K562 (cell line): ENCODE data around the gene RPL22. TPM values are rescaled to one million over a fixed set of nuclear protein-coding genes. Genes with fewer than 3 reads are reported as not detected.

Experiments used
- ATAC-seq: fragments of 200-7000 bp; cut with Tn5 transposase; 3 replicates; pipeline ENCODE4 v1.9.1; 2020; ENCODE audit warnings: moderate library complexity
- BruUV-seq: library from RNA; stranded (reverse); fragments of 400-500 nt; replicated peaks from 2 replicates; lab custom pipeline; 2021; lab: Mats Ljungman, UMichigan
- CTCF ChIA-PET: fragments of 300-600 bp; formaldehyde crosslinking; extraction: SDS; loops from one replicate; lab custom pipeline; 2021; ENCODE audit warnings: low intra/inter-chr PET ratio; lab: Yijun Ruan, JAX
- POLR2A ChIA-PET: fragments of 300-600, 350-650 bp; sonication (Branson Sonifier 250); formaldehyde crosslinking; extraction: SDS; loops from one replicate; lab custom pipeline; 2021; ENCODE audit warnings: antibody characterized with exemption, inconsistent platforms; lab: Yijun Ruan, JAX
- DNase-seq, 4 experiments: peaks; one replicate each; pipeline versions ENCODE4 v3.0.0 to v3.0.0-alpha.2; 2011 to 2018; ENCODE audit warnings: low spot score in 3 of 4, mixed read lengths in 3 of 4; ENCODE audit errors: extremely low read depth in 1 of 4
- FAIRE-seq: peaks from 2 replicates; lab custom pipeline; 2011; peaks lifted over from hg19 to GRCh38; lab: Jason Lieb, UNC
- H2AFZ ChIP-seq: 2 replicates; pipeline ENCODE4 v1.6.0; 2011; ENCODE audit warnings: low read depth, low read length, control low read depth, inconsistent platforms
- H3K27ac ChIP-seq: fragments of 200-600 bp; 3 replicates; pipeline ENCODE4 v1.8.0; 2011; ENCODE audit warnings: low read depth, mild to moderate bottlenecking, control low read depth, inconsistent platforms, low read length, moderate library complexity, mixed read lengths; ENCODE audit errors: extremely low read depth
- H3K27me3 ChIP-seq, 2 experiments: fragments of 300-600 bp in 1 of 2; 2 replicates in 1 of 2; 3 replicates in 1 of 2; pipeline versions ENCODE4 v1.6.0 to v1.8.0; 2011; ENCODE audit warnings: inconsistent platforms in 2 of 2, low read length in 2 of 2, mild to moderate bottlenecking in 1 of 2, mixed read lengths in 1 of 2, moderate library complexity in 1 of 2; ENCODE audit not compliant: control insufficient read depth in 2 of 2, insufficient read depth in 2 of 2
- H3K36me3 ChIP-seq: fragments of 300-600 bp; 3 replicates; pipeline ENCODE4 v1.8.0; 2011; ENCODE audit warnings: mild to moderate bottlenecking, low read length, inconsistent platforms; ENCODE audit not compliant: control insufficient read depth, insufficient read depth
- H3K4me1 ChIP-seq, 2 experiments: fragments of 200-600 bp in 1 of 2; replicated peaks in 1 of 2; 2 replicates in 1 of 2; 3 replicates in 1 of 2; pipeline versions ENCODE4 v1.5.1 to v1.8.0; 2011; ENCODE audit warnings: inconsistent platforms in 2 of 2, low read length in 2 of 2, mild to moderate bottlenecking in 1 of 2, mixed read lengths in 1 of 2, moderate library complexity in 1 of 2; ENCODE audit not compliant: control insufficient read depth in 2 of 2, insufficient read depth in 2 of 2
- H3K4me2 ChIP-seq: 2 replicates; pipeline ENCODE4 v1.6.1; 2011; ENCODE audit warnings: low read length, control low read depth, inconsistent platforms, mixed read lengths; ENCODE audit not compliant: insufficient read depth
- H3K4me3 ChIP-seq: fragments of 200-600 bp; sonication (generic), shearing (Covaris generic); 2 replicates; pipeline ENCODE4 v1.5.1; 2016; ENCODE audit warnings: control low read depth, inconsistent platforms
- H3K79me2 ChIP-seq: fragments of 200-600 bp; 3 replicates; pipeline ENCODE4 v1.8.0; 2011; ENCODE audit warnings: low read length, inconsistent platforms; ENCODE audit not compliant: control insufficient read depth, insufficient read depth
- H3K9ac ChIP-seq, 2 experiments: 2 replicates each; pipeline versions ENCODE4 v1.6.0 to v1.6.1; 2011; ENCODE audit warnings: low read depth in 2 of 2, low read length in 2 of 2, control low read depth in 1 of 2, inconsistent platforms in 1 of 2, mild to moderate bottlenecking in 1 of 2, mixed read lengths in 1 of 2; ENCODE audit not compliant: insufficient read depth in 1 of 2
- H3K9me1 ChIP-seq: one replicate; pipeline ENCODE4 v1.6.0; 2011; ENCODE audit warnings: inconsistent platforms, mild to moderate bottlenecking, low read length, moderate library complexity; ENCODE audit not compliant: control insufficient read depth, insufficient read depth
- H3K9me3 ChIP-seq: replicated peaks from 2 replicates; pipeline ENCODE4 v1.5.1; 2011; ENCODE audit warnings: low read depth, low read length, inconsistent platforms; ENCODE audit not compliant: control insufficient read depth, insufficient read depth
- H4K20me1 ChIP-seq: replicated peaks from 2 replicates; pipeline ENCODE4 v1.6.1; 2011; ENCODE audit warnings: low read length, inconsistent platforms, mixed read lengths; ENCODE audit not compliant: control insufficient read depth, insufficient read depth
- ARHGAP35 ChIP-seq: fragments of 450-650 bp; IDR thresholded peaks from 2 replicates; pipeline ENCODE4 v1.6.1; 2018; ENCODE audit not compliant: partially characterized antibody
- CCNT2 ChIP-seq: IDR thresholded peaks from 2 replicates; pipeline ENCODE4 v1.6.1; 2011; ENCODE audit warnings: borderline replicate concordance, low read depth, mild to moderate bottlenecking, moderate library complexity, mixed read lengths, low read length; ENCODE audit not compliant: insufficient read length; ENCODE audit errors: extremely low read depth
- CREB3L1 ChIP-seq: fragments of 450-650 bp; IDR thresholded peaks from 2 replicates; pipeline ENCODE4 v1.6.1; 2014; ENCODE audit warnings: low read depth, mild to moderate bottlenecking, moderate library complexity, borderline replicate concordance
- DPF2 ChIP-seq: fragments of 450-650 bp; IDR thresholded peaks from 2 replicates; pipeline ENCODE4 v1.6.1; 2016
- EP400 ChIP-seq: fragments of 450-650 bp; IDR thresholded peaks from 2 replicates; pipeline ENCODE4 v1.6.1; 2017; ENCODE audit warnings: antibody characterized with exemption, mild to moderate bottlenecking, moderate library complexity
- HMGXB4 ChIP-seq: sonication (generic); formaldehyde crosslinking; IDR thresholded peaks from 2 replicates; pipeline ENCODE4 v1.8.1; 2023; ENCODE audit warnings: mild to moderate bottlenecking, missing genetic modification reagents
- MITF ChIP-seq: IDR thresholded peaks from 2 replicates; pipeline ENCODE4 v1.6.1; 2014; ENCODE audit warnings: antibody characterized with exemption
- MYNN ChIP-seq, 2 experiments: sonication (generic); formaldehyde crosslinking in 1 of 2; IDR thresholded peaks; 2 replicates each; pipeline versions ENCODE4 v1.5.0 to v1.6.1; 2016 to 2020; ENCODE audit warnings: antibody characterized with exemption in 1 of 2, missing genetic modification reagents in 1 of 2
- NCOA6 ChIP-seq: fragments of 450-650 bp; IDR thresholded peaks from 2 replicates; pipeline ENCODE4 v1.6.1; 2017; ENCODE audit warnings: mild to moderate bottlenecking
- NFIC ChIP-seq: fragments of 450-650 bp; IDR thresholded peaks from 2 replicates; pipeline ENCODE4 v1.6.1; 2017; ENCODE audit warnings: mild to moderate bottlenecking, inconsistent platforms
- POLR2G ChIP-seq: fragments of 200-400 bp; formaldehyde crosslinking; IDR thresholded peaks from 2 replicates; pipeline ENCODE4 v1.6.1; 2017; ENCODE audit warnings: low read depth, mild to moderate bottlenecking, antibody characterized with exemption, low read length, moderate library complexity
- TGIF2 ChIP-seq: sonication (generic); formaldehyde crosslinking; IDR thresholded peaks from 2 replicates; pipeline ENCODE4 v1.8.1; 2022; ENCODE audit warnings: mild to moderate bottlenecking, missing genetic modification reagents, moderate library complexity
- ZNF311 ChIP-seq: fragments of 250-450 bp; sonication (Bioruptor Pico); IDR thresholded peaks from 2 replicates; pipeline ENCODE4 v1.4.0; 2020; ENCODE audit warnings: mild to moderate bottlenecking, moderate library complexity
- ZNF384 ChIP-seq: IDR thresholded peaks from 2 replicates; pipeline ENCODE4 v1.6.1; 2012; ENCODE audit warnings: low read depth, low read length, improper control_type of control experiment
- WGBS: fragments of 100-300 bp; shearing (Covaris generic); methylation state at CpG from one replicate; pipeline ENCODE4 v1.1.6; 2016; ENCODE audit warnings: low coverage, mixed read lengths; ENCODE audit not compliant: insufficient coverage; ENCODE audit errors: missing lambda C conversion rate; 5-methylcytosine and 5-hydroxymethylcytosine counted together
- in situ Hi-C: fragments of 300-500 bp; cut with MboI; formaldehyde crosslinking; loops from 4 replicates; pipeline ENCODE4 v1.15.0; 2018; ENCODE audit warnings: inconsistent platforms, mixed read lengths
- intact Hi-C: fragments of 100-400 bp; cut with micrococcal nuclease; formaldehyde crosslinking; loops from 2 replicates; pipeline ENCODE4 v1.14.2; 2022
- polyA plus RNA-seq, 8 experiments: library from polyadenylated mRNA; depleted of rRNA in 4 of 8; stranded (reverse) in 5 of 8; unstranded in 3 of 8; fragments of >200 nt; fragmentation: Nextera tagmentation in 2 of 8; fragmentation: Illumina TruSeq in 1 of 8; extraction: Ambion mirVana in 2 of 8; extraction: Trizol in 1 of 8; gene quantifications; 2 replicates each; pipeline versions ENCODE4 v1.2.1 to v1.2.3, GENCODE V29; 2011 to 2014; ENCODE audit warnings: inconsistent platforms in 1 of 8, missing spikeins in 1 of 8
- total RNA-seq, 7 experiments: library from RNA; depleted of rRNA in 6 of 7; stranded (reverse); fragments of >200 nt in 6 of 7; fragmentation: Illumina TruSeq in 2 of 7; extraction: Trizol in 2 of 7; gene quantifications; 2 replicates each; pipeline versions ENCODE4 v1.2.1 to v1.2.3, GENCODE V29; 2011 to 2021; ENCODE audit warnings: low replicate concordance in 1 of 7
- TF ChIP-seq, protein P1 (sequence below): sonication (generic); formaldehyde crosslinking; IDR thresholded peaks from 2 replicates; pipeline ENCODE4 v1.8.1; 2023; ENCODE audit warnings: mild to moderate bottlenecking, missing genetic modification reagents

Gene RPL22
- total and polyA plus RNA-seq, 9 of the 15 experiments (the other 6 are each of a cell fraction or from before 2014, with no cell fraction given), result 467 to 1,165 (median 607) TPM

GRCh38 chr1:6180707-6181311 is 18.6 kb downstream of the RPL22 start:
- Histone ChIP-seq H2AFZ (no peak overlapping the region), H3K27me3 (peaks cover 0 to 9% of the 10 kb centered on the region in 2 experiments; a peak in 1 of 5 replicates), H3K9me3 (no peaks in the 10 kb centered on the region), H3K4me2 (no peak overlapping the region), H3K79me2 (peaks cover 2% of the 10 kb centered on the region; the same call in 1 of the 3 replicates), H3K27ac (no peak overlapping the region), H3K9me1 (peaks cover 5% of the 10 kb centered on the region), H3K9ac (no peak overlapping the region; a peak in 1 of 4 replicates), H3K4me1 (peaks cover 3 to 14% of the 10 kb centered on the region in 2 experiments; a peak in 3 of 5 replicates), H3K4me3 (no peak overlapping the region), H4K20me1 (peaks cover 48% of the 10 kb centered on the region), H3K36me3 (peaks cover 17% of the 10 kb centered on the region)
- no TSS peak for BruUV-seq
- CTCF ChIA-PET, result interaction anchor here (0.5 kb wide), 1 partner anchor 388 kb away, joined by 3 read pairs; no protein-coding TSS in a partner anchor
- ATAC-seq (no peak), DNase-seq (no peak), FAIRE-seq (no peak)
- POLR2A ChIA-PET, result interaction anchor here (1.0 kb wide), 1 partner anchor 14 kb away, joined by 3 read pairs; no protein-coding TSS in a partner anchor
- intact Hi-C loops (no loop called here), in situ Hi-C loops (no loop called here)
- TF ChIP-seq CREB3L1, result no peak
- TF ChIP-seq TGIF2 (CRISPR knock-in tag), result no peak
- no peak for TF ChIP-seq EP400
- no peak for TF ChIP-seq MITF
- peak; percentile 36; the same call in 1 of the 2 replicates for TF ChIP-seq NFIC
- TF ChIP-seq DPF2, result no peak
- no peak for TF ChIP-seq ARHGAP35
- TF ChIP-seq HMGXB4, result no peak
- TF ChIP-seq, protein P1, sequence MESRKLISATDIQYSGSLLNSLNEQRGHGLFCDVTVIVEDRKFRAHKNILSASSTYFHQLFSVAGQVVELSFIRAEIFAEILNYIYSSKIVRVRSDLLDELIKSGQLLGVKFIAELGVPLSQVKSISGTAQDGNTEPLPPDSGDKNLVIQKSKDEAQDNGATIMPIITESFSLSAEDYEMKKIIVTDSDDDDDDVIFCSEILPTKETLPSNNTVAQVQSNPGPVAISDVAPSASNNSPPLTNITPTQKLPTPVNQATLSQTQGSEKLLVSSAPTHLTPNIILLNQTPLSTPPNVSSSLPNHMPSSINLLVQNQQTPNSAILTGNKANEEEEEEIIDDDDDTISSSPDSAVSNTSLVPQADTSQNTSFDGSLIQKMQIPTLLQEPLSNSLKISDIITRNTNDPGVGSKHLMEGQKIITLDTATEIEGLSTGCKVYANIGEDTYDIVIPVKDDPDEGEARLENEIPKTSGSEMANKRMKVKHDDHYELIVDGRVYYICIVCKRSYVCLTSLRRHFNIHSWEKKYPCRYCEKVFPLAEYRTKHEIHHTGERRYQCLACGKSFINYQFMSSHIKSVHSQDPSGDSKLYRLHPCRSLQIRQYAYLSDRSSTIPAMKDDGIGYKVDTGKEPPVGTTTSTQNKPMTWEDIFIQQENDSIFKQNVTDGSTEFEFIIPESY (CRISPR knock-in tag), result peak; percentile 24; the same call in 1 of the 2 replicates
- no peak for TF ChIP-seq ZNF311 (CRISPR knock-in tag)
- TF ChIP-seq ZNF384, result no peak
- 0 out of 2 replicates have a peak, but pooled peaks have one; percentile 15 for TF ChIP-seq POLR2G
- TF ChIP-seq MYNN (IDR thresholded peaks at IDR 0.05), result no peak
- TF ChIP-seq MYNN (CRISPR knock-in tag; IDR thresholded peaks at IDR 0.05), result no peak
- TF ChIP-seq NCOA6, result no peak
- TF ChIP-seq CCNT2, result no peak
- WGBS, result 68% methylated on average over 34 of the region's 36 CpGs
